Right renal pelvis (tissue), 4 donors: ENCODE measurements around the gene SMYD3. TPM values are rescaled to one million over a fixed set of nuclear protein-coding genes. Genes with fewer than 3 reads are reported as not detected.

Source experiments
- DNase-seq, 4 donors: peaks; one replicate each; pipeline ENCODE4 v3.0.0-alpha.2; 2013; ENCODE audit warnings: low read depth in 4 of 4, low spot score in 3 of 4, missing footprints in 1 of 4
- polyA plus RNA-seq, 4 donors: library from polyadenylated mRNA; unstranded; fragments of 120-200 nt; gene quantifications; one replicate each; pipeline ENCODE4 v1.2.1, GENCODE V29; 2013; ENCODE audit not compliant: insufficient read length in 4 of 4

The SMYD3 gene
- polyA plus RNA-seq, 4 donors = 25.1 to 36.1 (median 27.5) TPM

DNA sequence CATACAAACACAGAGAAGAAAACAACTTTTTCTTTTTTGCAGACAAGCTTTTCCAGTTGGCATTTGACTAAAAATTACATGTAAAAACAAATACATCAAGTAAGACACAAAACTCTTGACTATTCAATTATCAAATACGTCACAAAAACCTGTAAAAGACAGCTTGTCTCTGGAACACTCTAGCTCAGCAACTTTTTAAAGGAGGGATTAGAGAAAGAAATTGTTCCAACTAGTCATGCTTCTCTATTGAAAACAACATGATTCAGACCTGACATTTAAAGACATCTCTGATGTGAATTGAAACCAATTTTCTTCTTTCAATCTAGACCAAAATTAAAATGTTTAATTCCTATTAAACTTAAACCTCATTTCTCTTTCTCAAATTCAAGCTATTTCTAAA is 30.3 kb downstream of the SMYD3 start:
- DNase-seq = no peak

DNA sequence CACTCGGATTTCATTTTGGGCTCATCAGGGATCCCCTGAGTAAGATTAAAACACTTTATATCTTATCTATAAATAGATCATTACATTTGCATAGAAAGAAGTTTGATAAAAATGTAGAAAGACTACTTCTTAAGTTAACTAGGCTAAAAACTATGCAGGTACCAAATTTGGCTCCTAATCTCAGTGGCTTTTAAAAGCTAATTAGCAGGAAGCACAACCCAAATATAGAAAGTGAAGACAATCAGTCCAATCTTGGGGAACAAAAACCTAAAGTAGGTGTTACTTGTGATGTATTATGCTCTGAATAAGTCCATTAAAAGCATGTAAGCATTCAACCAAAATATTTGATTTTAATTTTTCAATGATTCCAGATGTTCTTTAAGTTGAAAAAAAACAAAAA is 35.4 kb downstream of the SMYD3 start:
- no peak for DNase-seq

DNA sequence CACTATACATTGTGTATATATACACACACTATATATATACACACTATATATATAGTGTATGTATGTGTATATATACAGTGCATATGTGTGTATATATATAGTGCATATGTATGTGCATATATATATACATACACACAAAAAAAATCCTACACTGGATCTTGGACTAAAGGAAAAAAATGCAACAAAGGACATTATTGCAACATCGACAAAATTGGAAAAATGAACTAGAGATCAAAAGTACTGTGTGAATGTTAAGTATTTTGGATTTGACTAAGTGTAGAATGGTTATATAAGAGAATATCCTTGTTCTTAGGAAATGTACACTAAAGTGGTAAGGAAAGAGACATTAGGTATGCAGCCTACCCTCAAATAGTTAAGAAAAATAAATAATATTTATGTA is 36.5 kb downstream of the SMYD3 start:
- no peak for DNase-seq

DNA sequence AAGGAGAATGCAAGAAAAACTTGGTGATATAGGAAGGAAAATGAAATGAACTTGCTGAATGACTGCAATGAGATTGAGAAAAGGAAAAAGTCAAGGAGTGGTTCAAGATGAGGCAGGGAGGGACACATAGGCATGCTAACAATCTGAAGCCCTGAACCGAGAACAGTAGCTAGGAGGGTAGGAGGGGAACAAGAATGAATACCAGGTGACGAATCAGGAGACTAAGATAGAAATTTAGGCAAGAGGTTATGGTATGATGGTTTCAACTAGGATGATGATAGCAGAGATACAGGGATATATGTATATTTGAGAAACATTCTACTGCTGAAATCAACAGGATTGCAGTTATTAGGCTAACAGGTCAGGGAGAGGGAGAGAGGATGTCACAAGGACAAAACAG is 44.1 kb downstream of the SMYD3 start:
- DNase-seq = no peak

DNA sequence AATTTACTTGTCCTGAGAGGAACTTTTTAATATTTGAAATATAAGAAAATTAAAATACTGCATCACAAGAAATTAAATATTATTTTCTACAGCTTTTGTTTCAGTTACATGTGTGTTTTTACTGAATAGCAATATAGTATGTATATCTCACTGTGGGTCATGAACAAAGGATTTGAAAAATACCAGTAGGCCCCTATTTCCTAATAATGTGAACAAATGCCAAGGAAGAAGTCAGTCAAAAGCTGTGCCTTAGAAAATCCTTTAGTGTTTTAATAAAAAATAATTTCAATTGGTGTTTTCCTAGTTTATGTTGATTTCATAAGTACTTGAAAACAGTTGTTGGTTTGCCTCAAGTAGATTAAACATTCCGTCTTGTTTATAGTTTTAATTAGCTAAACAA is 46.7 kb downstream of the SMYD3 start:
- no peak for DNase-seq

DNA sequence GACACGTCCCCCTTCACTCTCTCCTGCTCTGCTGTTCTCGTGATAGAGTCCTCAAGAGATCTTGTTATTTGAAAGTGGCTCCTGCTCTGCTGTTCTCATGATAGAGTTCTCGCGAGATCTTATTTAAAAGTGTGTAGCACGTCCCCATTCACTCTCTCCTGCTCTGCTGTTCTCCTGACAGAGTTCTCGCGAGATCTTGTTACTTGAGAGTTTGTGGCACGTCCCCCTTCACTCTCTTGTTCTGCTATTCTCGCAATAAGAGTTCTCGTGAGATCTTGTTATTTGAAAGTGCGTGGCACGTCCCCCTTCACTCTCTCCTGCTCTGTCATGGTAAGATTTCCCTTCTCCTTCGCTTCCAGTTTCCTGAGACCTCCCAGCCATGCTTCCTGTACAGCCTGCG is 47.9 kb downstream of the SMYD3 start:
- DNase-seq = no peak

DNA sequence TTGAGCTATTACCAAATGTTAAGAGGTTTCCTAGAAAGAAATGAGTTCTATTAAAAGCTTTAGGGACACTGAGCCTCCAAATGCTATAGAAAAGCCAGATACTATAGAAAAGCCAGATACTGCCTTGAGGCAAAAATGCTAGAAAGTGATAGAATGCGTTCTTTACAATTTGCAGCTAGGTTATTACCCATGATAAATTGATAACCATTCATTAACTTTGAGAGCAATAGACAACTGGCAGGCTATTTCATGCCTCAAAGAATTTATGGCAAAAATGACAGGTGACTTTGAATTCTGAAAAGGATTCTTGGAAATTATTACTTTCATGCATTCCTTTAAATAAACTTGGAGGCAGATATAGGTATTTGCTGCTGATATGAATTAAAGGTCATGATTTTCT is 51.6 kb downstream of the SMYD3 start:
- DNase-seq = no peak

DNA sequence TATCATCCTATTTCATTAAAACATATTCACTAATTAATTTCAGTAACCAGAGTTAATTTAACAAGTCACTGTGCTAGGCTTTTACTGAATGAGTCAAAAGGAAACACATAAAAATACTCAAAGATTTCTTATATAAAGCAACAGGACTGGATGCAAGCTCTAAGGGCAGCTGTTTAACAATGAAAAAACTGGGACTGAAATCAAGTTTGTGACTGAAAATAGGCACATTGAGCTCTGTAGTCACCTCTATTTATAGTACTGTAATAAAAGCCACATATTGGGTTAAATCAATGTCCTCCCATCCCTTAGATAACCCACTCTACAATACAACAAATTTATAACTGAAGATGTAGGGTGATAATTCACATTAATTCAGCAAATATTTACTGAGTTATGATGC is 52.4 kb downstream of the SMYD3 start:
- no peak for DNase-seq

DNA sequence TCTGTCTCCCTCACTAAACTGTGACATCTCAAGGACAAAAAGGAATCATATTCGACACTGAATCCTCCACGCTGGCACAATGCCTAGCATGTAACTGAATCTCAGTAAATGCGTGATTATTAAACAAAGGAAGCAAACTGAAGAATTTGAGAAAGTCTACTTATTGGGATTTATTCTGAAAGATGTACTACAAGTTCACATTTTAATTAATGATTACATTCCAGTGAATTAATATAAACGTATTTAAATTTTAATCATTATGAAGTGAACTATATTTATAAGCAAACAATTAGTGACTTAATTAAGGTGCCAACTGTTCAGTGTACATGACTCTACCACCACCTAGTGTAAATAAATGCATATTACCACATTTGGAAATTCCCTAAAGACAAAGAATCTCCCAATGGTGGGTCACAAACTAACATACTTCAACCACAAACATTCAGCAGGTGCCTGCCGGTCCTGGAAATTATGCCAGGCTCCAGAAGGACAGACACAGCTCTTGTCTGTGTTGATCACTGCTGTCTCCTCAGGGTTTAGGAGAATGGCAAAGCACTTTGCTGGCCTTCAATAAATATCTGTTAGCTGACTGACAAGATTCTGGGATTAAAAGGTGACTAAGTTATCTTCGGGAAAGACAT is 56.3 kb downstream of the SMYD3 start:
- DNase-seq = peak in 1 of 4 donors; percentile 23

DNA sequence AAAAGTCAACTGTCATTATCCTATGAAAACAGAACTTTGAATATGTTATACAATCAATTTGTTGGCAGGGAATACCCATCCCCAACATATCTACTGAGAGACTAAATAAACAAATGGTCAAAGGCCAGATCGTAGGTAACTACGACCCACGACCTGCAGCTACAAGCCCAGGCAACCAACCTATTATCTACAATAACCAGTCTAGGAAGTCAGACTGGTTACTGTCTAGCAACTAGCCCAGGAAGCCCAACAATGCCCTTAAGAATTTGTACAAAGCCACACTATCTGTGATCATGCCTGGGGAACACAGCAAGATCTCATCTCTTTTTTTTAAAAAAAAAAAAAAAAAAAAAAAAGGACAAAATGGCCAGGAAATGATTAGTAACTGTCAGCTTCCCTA is 58.7 kb downstream of the SMYD3 start:
- DNase-seq = no peak

DNA sequence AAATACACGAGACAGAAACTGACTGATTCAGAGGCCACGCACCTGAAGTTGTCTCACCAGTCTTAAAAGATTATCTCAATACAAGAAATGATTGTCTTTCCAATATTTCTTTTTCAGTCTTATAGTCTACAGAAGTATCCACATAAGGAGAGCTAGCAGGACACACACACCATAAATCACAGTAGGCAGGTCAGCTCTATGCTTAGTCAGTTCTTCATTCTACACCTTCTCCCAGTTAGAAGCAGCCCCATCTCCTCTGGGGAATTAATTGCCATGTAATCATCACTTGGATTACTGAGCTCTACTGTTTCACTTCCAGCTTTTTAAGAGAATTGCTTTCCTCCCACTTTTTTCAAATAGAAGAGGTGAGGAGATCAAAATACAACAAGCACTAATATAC is 59.6 kb downstream of the SMYD3 start:
- no peak for DNase-seq

DNA sequence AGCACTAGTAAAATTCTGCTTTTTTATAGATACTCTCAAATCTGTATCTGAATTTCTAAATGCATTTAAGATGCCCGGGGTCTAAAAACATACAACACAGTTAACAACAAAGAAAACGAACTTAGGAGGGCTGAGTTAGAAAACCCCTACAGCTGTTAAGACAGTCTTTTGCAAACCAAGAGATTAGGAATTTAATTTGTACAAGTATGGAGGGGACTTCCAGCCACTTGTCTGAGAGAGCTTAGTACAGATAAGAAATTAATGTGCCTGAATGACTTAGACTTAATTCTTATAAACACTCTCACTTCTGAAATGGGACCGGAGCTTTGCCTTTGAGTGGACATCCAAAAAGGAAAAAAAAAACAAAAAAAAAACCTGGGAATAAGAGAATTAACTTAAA is 61.6 kb downstream of the SMYD3 start:
- DNase-seq = no peak

DNA sequence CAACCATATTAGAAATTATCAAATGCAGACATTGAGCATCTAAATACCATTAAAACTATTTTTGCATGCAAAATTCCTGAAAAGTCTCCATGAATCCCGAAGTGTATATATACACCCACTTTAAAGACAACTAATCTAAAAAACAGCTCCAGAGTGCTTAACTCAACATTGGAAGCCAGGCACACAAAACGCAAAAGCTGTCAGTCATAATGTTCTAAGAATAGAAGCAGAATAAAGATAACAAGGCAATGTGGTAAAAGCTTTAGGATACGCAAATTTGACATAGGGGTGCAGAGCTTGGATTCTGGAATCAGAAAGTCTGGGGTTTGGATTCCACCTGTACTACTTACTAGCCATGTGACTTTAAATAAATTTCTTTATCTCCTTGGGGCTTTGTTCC is 62.5 kb downstream of the SMYD3 start:
- no peak for DNase-seq

DNA sequence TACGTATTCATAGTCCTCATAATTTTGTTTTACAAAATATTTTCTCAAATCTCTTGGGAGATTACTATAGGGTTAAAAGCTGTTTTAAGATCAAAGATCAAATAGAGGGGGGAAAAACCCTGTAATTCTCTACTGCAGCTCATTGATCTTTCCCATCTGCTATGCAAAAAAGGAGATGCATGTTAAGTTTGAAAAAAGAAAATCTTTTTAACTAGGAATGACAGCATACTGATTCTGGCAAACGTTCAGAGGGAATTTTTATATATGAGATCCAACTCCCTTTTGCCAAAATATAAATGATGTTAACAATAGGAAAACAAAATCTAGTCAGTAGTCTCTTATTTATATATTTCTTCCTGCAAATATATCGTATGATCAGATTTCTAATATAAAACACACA is 69.1 kb downstream of the SMYD3 start:
- peak in 1 of 4 donors; percentile 10 for DNase-seq

DNA sequence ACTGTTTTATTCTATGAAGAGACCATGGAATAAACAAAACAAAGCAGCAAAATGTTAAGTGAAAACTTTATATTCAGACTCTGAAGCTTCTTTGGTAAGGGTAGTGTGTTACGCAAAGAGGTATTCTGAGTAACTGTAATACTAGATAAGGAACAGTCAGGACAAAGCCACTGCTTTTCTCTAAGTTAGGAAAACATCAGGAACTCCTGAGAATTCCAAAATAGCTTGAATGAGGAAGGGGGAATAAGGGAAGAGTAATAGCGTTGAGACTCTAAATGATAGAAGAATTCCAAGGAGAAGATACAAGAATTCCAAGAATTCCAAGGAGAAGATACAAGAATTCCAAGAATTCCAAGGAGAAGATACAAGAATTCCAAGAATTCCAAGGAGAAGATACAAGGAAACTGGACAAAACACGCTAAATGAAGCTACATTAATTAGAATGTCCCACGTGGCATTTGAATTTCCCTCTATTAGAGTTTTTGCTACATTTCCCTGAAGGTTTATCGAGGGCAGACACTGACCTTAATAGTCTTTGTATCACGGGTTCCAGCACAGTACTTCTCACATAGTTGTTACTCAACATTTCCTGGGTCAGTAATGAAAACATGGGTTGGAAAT is 71.5 kb downstream of the SMYD3 start:
- no peak for DNase-seq

DNA sequence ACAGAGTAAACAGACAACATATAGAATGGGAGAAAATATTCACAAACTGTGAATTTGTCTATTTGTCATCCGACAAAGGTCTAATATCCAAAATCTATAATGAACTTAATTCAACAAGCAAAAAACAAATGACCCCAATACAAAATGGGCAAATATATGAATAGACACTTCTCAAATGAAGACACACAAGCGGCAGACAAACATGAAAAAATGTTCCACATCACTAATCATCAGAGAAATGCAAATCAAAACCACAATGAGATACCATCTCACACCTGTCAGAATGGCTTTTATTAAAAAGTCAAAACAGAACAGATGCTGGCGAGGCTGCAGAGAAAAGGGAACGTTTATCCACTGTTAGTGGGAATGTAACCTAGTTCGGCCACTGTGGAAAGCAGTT is 72.7 kb downstream of the SMYD3 start:
- DNase-seq = no peak

DNA sequence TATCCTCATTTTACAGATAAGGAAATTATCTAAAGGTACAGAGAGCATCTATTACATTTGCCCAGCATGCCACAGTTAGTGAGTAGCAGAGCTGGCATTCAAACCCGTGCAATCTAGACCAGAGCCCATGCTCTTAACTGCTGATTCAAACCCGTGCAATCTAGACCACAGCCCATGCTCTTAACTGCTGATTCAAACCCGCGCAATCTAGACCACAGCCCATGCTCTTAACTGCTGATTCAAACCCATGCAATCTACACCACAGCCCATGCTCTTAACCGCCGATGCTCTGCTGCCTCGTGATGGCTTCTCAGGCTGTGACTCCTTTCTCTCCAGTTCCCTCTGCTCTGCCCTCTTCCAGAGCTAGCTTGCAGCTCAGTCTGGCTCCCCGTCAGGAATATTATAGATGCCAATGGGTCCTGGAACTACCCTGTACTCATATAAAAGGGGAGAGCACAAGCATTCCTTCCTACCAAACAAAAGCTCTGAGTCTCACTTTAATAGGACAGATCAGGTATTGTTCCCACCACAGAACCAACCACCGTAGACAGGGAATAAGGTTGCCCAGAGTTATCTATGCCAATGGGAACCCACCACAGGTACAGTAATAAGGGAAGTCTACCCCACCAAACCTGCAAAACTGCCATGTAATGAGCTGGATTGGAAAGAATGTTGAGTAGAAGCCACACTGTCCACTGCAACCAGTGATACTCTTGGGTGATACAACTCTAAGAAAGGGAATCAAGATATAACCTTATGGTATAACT is 78.4 kb downstream of the SMYD3 start:
- DNase-seq = no peak

DNA sequence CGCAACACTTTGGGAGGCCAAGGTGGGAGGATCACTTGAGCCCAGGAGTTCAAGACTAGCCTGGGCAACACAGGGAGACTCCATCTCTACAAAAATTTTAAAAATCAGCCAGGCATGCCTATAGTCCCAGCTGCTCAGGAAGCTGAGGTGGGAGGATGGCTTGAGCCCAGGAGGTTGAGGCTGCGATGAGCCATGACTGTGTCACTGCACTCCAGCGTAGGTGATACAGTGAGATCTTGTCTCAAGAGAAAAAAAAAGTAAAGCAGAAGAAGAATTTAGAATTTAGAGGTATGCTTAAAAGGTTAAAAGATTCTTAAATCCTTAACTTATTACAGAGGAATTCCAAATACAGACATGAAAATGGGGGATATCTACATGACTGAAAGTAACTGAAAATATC is 79.5 kb downstream of the SMYD3 start:
- DNase-seq = no peak

DNA sequence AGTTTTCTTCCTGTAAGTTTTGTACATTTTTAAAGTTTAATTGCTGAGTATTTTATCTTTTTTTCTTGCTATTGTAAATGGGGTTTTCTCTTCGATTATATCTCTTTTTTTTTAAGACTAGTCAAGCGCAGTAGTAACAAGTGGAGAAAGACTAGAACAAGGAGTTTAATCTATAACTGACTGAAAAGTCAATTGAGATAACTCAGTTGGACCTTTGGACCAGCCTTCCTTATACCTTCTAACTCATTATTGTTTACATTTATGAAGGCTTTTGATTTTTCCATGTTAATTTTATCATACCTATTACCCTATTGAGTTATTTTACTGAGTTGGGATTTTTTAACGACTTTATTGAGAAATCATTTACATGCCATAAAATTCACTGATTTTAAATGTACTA is 81.2 kb downstream of the SMYD3 start:
- no peak for DNase-seq

DNA sequence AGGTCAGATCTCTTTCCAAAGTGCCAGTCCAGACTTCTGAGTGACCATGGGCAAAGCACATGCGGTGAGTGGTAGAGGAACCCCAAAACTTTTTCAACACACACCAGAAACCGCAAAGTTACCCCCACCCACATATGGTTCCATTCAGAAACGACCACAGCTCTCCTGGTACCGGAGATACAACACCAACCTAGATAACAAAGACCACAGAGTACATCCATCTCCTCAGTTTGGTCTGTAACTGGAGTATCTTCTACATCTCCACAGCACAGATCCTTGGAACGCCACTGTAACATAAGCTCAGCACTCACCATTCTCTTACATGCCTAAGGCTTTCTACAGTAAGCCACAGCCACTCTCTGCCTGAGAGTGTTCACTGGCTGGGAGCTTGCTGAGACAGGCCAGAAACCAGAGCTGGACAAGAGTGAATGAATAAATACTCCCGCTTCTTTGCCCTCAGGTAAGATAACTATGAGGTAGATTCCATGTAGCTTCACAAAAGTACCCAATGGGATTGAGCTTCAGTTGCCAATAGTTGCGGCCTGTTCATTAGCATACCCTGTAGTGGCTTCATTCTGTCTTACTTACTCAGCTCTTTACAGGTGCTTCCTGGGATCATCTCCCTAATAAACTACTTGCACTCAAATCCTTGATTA is 81.8 kb downstream of the SMYD3 start:
- DNase-seq = no peak

DNA sequence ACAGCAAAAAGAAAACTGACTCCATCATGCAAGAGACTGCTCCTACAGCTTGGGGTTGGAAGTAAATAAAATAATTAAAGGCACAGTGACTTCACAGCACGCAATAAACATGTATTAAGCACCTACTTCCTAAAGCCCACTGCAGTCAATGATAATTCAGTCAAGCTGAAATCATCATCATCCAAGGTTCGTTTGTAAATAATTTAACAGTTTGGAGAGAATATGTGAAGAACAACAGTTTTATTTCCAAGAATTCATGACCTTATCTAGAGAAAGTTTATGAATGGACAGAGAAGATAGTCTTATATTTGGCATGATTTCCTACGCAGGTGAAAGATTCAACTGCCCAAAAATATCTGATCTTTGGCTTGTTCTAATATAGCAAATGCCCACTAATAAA is 86.8 kb downstream of the SMYD3 start:
- DNase-seq = no peak
